MCF 10A (cell line): ENCODE data around the gene ZNF563. TPM values are rescaled to one million over a fixed set of nuclear protein-coding genes. Genes with fewer than 3 reads are reported as not detected.

ENCODE experiments used
- BruUV-seq: library from RNA; stranded (reverse); fragments of 400-500 nt; replicated peaks from 2 replicates; lab custom pipeline; 2021; lab: Mats Ljungman, UMichigan
- CTCF ChIA-PET: fragments of 300-600 bp; sonication (Branson Sonifier 250); formaldehyde crosslinking; extraction: SDS; loops from one replicate; lab custom pipeline; 2021; ENCODE audit warnings: antibody characterized with exemption, inconsistent platforms; lab: Yijun Ruan, JAX
- POLR2A ChIA-PET: fragments of 300-600, 350-650 bp; sonication (Branson Sonifier 250); formaldehyde crosslinking; extraction: SDS; loops from one replicate; lab custom pipeline; 2020; ENCODE audit warnings: antibody characterized with exemption, inconsistent platforms; lab: Yijun Ruan, JAX
- DNase-seq: peaks from one replicate; pipeline ENCODE4 v3.0.0-alpha.2; 2018; ENCODE audit not compliant: unreplicated experiment
- H3K27ac Mint-ChIP-seq: one replicate; pipeline ENCODE4 v1.8.0; 2022; ENCODE audit warnings: mild to moderate bottlenecking, low read depth, mixed read lengths; ENCODE audit not compliant: unreplicated experiment
- H3K27me3 Mint-ChIP-seq: one replicate; pipeline ENCODE4 v1.8.0; 2022; ENCODE audit warnings: mixed read lengths; ENCODE audit not compliant: insufficient read depth, unreplicated experiment
- H3K36me3 Mint-ChIP-seq: one replicate; pipeline ENCODE4 v1.8.0; 2022; ENCODE audit warnings: mild to moderate bottlenecking, moderate library complexity, mixed read lengths; ENCODE audit not compliant: insufficient read depth, unreplicated experiment
- H3K4me1 Mint-ChIP-seq: one replicate; pipeline ENCODE4 v1.8.0; 2022; ENCODE audit warnings: mixed read lengths; ENCODE audit not compliant: insufficient read depth, unreplicated experiment
- H3K4me3 Mint-ChIP-seq: one replicate; pipeline ENCODE4 v1.8.0; 2022; ENCODE audit warnings: mild to moderate bottlenecking, moderate library complexity, mixed read lengths; ENCODE audit not compliant: unreplicated experiment
- H3K9me3 Mint-ChIP-seq: one replicate; pipeline ENCODE4 v1.8.0; 2022; ENCODE audit warnings: mixed read lengths; ENCODE audit not compliant: unreplicated experiment
- intact Hi-C: fragments of 100-400 bp; cut with micrococcal nuclease; formaldehyde crosslinking; loops from 2 replicates; pipeline ENCODE4 v1.14.1; 2022
- total RNA-seq: library from RNA; stranded (reverse); gene quantifications from 2 replicates; pipeline ENCODE4 v1.2.3, GENCODE V29; 2022
- TF ChIP-seq, protein P1 (sequence below): fragments of 200-600 bp; IDR thresholded peaks from one replicate; pipeline ENCODE4 v1.8.0; 2022; ENCODE audit warnings: antibody characterized with exemption, mild to moderate bottlenecking; ENCODE audit not compliant: unreplicated experiment

ZNF563 gene
- total RNA-seq, 1 experiment from 2014 or later = 1.3 TPM

GRCh38 chr19:12294249-12295158 is 38.9 kb downstream of the ZNF563 start, which contains the start of gene ZNF44:
Gene ZNF44, minus strand, starts transcription at chr19:12294883. Its CDS starts 189 bp downstream, at chr19:12294694.
- Mint-ChIP-seq H3K27ac (peak within 1 kb of the TSS; percentile 92), H3K27me3 (no peaks in the 10 kb centered on the region), H3K4me3 (peak within 1 kb of the TSS; percentile 94), H3K36me3 (peaks cover 22% of the 10 kb centered on the region), H3K4me1 (peaks cover 1% of the 10 kb centered on the region), H3K9me3 (peaks cover 8% of the 10 kb centered on the region)
- intact Hi-C loops = loop anchor here (2.0 to 5.0 kb wide), 4 partner anchors 38 to 318 kb away; partner anchors contain the start of genes ZNF136, ZNF443, ZNF490 and ZNF563
- peak; percentile 99 for DNase-seq
- BruUV-seq = TSS peak; percentile 43
- POLR2A ChIA-PET = interaction anchor here (0.6 to 3.1 kb wide), 25 partner anchors 10 to 528 kb away, joined by 3 to 13 read pairs (median 4); partner anchors contain the start of genes ZNF136, ZNF20, ZNF433 and ZNF441
- CTCF ChIA-PET = interaction anchor here (1.1 kb wide), 1 partner anchor 119 kb away, joined by 3 read pairs; no protein-coding TSS in a partner anchor
- TF ChIP-seq, protein P1, sequence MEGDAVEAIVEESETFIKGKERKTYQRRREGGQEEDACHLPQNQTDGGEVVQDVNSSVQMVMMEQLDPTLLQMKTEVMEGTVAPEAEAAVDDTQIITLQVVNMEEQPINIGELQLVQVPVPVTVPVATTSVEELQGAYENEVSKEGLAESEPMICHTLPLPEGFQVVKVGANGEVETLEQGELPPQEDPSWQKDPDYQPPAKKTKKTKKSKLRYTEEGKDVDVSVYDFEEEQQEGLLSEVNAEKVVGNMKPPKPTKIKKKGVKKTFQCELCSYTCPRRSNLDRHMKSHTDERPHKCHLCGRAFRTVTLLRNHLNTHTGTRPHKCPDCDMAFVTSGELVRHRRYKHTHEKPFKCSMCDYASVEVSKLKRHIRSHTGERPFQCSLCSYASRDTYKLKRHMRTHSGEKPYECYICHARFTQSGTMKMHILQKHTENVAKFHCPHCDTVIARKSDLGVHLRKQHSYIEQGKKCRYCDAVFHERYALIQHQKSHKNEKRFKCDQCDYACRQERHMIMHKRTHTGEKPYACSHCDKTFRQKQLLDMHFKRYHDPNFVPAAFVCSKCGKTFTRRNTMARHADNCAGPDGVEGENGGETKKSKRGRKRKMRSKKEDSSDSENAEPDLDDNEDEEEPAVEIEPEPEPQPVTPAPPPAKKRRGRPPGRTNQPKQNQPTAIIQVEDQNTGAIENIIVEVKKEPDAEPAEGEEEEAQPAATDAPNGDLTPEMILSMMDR = no peak

GRCh38 chr19:12293777-12294248 is 39.6 kb downstream of the ZNF563 start:
- Mint-ChIP-seq H3K4me3 (peak overlapping the region; percentile 94), H3K9me3 (peaks cover 8% of the 10 kb centered on the region), H3K36me3 (peaks cover 29% of the 10 kb centered on the region), H3K4me1 (peaks cover 8% of the 10 kb centered on the region), H3K27me3 (no peaks in the 10 kb centered on the region), H3K27ac (peak overlapping the region; percentile 92)
- BruUV-seq = no TSS peak
- POLR2A ChIA-PET = interaction anchor here (0.7 to 3.1 kb wide), 11 partner anchors 15 to 512 kb away, joined by 3 to 13 read pairs (median 5); partner anchors contain the start of genes ZNF136, ZNF20, ZNF433 and ZNF490
- DNase-seq = peak; percentile 74
- CTCF ChIA-PET = no interaction called here
- intact Hi-C loops = loop anchor here (2.0 to 5.0 kb wide), 4 partner anchors 39 to 318 kb away; partner anchors contain the start of genes ZNF136, ZNF443, ZNF490 and ZNF563
- TF ChIP-seq, protein P1 = no peak

- H3K4me3 Mint-ChIP-seq = peak overlapping the region; percentile 62
- intact Hi-C loops = loop anchor here (2.0 to 5.0 kb wide), 2 partner anchors 111 to 323 kb away; partner anchors contain the start of genes ZNF490, ZNF791 and ZNF799
- peaks cover 36% of the 10 kb centered on the region for H3K36me3 Mint-ChIP-seq
Measured at GRCh38 chr19:12289790-12290065, 43.7 kb downstream of the ZNF563 start.

More at GRCh38 chr19:12289790-12290065, 43.7 kb downstream of the ZNF563 start:
- H3K27me3 Mint-ChIP-seq = no peaks in the 10 kb centered on the region
- H3K27ac Mint-ChIP-seq = peak overlapping the region; percentile 96
- H3K4me1 Mint-ChIP-seq = peaks cover 11% of the 10 kb centered on the region
- H3K9me3 Mint-ChIP-seq = no peaks in the 10 kb centered on the region
- POLR2A ChIA-PET = interaction anchor here (0.6 to 1.9 kb wide), 4 partner anchors 27 to 524 kb away, joined by 3 to 6 read pairs (median 3); partner anchors contain the start of gene ZNF799
- CTCF ChIA-PET = interaction anchor here (0.6 to 2.0 kb wide), 3 partner anchors 29 to 579 kb away, joined by 3 to 6 read pairs (median 3); no protein-coding TSS in a partner anchor
- no peak for DNase-seq
- TF ChIP-seq, protein P1 = no peak
- BruUV-seq = no TSS peak
